Neural cell (in vitro differentiated cells): ENCODE data around the gene CYP1A2. TPM values are rescaled to one million over a fixed set of nuclear protein-coding genes. Genes with fewer than 3 reads are reported as not detected.

Experiments
- polyA plus RNA-seq: library from polyadenylated mRNA; depleted of rRNA; stranded (reverse); fragments of >200 nt; gene quantifications from 2 replicates; pipeline ENCODE4 v1.2.3, GENCODE V29; 2014
- small RNA-seq, 3 experiments: library from RNA; depleted of rRNA; stranded (forward); fragments of <200 nt; gene quantifications; one replicate each; pipeline ENCODE3, GENCODE V24; 2012

CYP1A2 gene
- polyA plus RNA-seq, 1 donor from 2014 or later = not detected

Small RNA genes lying within 50 kb of the gene (small RNA-seq; reads per million reads assigned to genes)
- gene MIR4513 = 0 reads per million in 3 experiments

Other genes starting within 250 kb of the CYP1A2 start
- 11.2 and 12.8 TPM in 2 replicates for gene ARID3B, start 207.6 kb upstream of the CYP1A2 start, polyA plus RNA-seq
- 88.3 and 91.5 TPM in 2 replicates for gene CLK3, start 133.0 kb upstream of the CYP1A2 start, polyA plus RNA-seq
- gene EDC3, start 52.8 kb upstream of the CYP1A2 start, polyA plus RNA-seq = 12.9 and 15.9 TPM in 2 replicates
- gene CYP1A1, start 23.3 kb upstream of the CYP1A2 start, polyA plus RNA-seq = 0.09 and 0.36 TPM in 2 replicates
- 40.5 and 45.5 TPM in 2 replicates for gene CSK, start 33.2 kb downstream of the CYP1A2 start, polyA plus RNA-seq
- gene LMAN1L, start 64.0 kb downstream of the CYP1A2 start, polyA plus RNA-seq = 0.18 TPM in 1 of 2 replicates, not detected in the other
- gene CPLX3, start 77.8 kb downstream of the CYP1A2 start, polyA plus RNA-seq = 0.27 and 0.66 TPM in 2 replicates
- gene ULK3, start 94.3 kb downstream of the CYP1A2 start, polyA plus RNA-seq = 193 and 212 TPM in 2 replicates
- gene SCAMP2, start 124.5 kb downstream of the CYP1A2 start, polyA plus RNA-seq = 4.5 and 10.9 TPM in 2 replicates
- gene MPI, start 141.2 kb downstream of the CYP1A2 start, polyA plus RNA-seq = 80.3 and 88.0 TPM in 2 replicates
- gene FAM219B, start 158.0 kb downstream of the CYP1A2 start, polyA plus RNA-seq = 250 and 293 TPM in 2 replicates
- gene COX5A, start 189.2 kb downstream of the CYP1A2 start, polyA plus RNA-seq = 132 and 155 TPM in 2 replicates
- gene RPP25, start 207.9 kb downstream of the CYP1A2 start, polyA plus RNA-seq = 2.8 and 4.5 TPM in 2 replicates
- gene SCAMP5, start 246.7 kb downstream of the CYP1A2 start, polyA plus RNA-seq = 92.5 and 104 TPM in 2 replicates